ENCODE data around the gene PC.

The PC gene

GRCh38 chr11:66867425-66868040 is 90.7 kb downstream of the PC start:
- POLR2A ChIA-PET = no interaction called here

DNA sequence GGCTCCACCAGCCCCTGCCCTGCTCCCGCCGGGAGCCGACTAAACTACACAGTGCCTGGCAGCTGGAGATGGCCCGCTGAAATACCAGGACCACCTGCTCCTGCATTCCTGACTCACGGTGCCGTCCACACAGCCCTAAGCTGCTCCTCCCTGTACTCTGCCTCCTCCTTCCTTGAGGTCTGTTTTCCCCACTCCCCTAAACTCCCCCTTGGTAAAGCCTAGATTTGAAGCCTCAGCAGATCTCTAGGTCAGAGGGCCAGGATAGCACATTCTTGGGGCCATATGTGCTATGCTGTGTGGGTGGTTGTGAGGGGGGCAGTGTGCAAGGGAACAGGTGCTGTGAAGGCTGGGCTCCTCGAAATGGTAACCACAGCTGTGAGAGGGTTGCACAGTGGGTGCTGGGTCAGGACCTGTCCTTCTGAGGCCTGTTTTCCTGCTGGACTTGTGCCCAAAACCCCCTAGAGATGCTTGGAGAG is 91.6 kb downstream of the PC start:
- no peak for TF ChIP-seq CTCF (IDR thresholded peaks at IDR 0.05; ENCODE audit: insufficient read depth, low read length, missing control alignments)
- no peak overlapping the region for H3K4me3 ChIP-seq (ENCODE audit: low read depth, low read length)
- ChIA-PET CTCF (interaction anchor here (1.0 to 1.8 kb wide), 3 partner anchors 14 to 109 kb away, joined by 3 to 5 read pairs (median 4); partner anchors contain the start of gene C11orf86), POLR2A (no interaction called here)
- DNase-seq (ENCODE audit: low read depth, low spot score) = no peak

More at GRCh38 chr11:66867425-66868040, 90.7 kb downstream of the PC start:
- no peak for DNase-seq (ENCODE audit: low read depth, low spot score)
- H3K4me3 ChIP-seq (ENCODE audit: low read depth, low read length) = no peak overlapping the region
- CTCF ChIA-PET = interaction anchor here (1.5 to 1.8 kb wide), 2 partner anchors 13 to 14 kb away, joined by 4 to 5 read pairs; no protein-coding TSS in a partner anchor
- no peak for TF ChIP-seq CTCF (IDR thresholded peaks at IDR 0.05; ENCODE audit: insufficient read depth, low read length, missing control alignments)

GRCh38 chr11:66866007-66866406 is 92.2 kb downstream of the PC start:
- POLR2A ChIA-PET = no interaction called here

DNA sequence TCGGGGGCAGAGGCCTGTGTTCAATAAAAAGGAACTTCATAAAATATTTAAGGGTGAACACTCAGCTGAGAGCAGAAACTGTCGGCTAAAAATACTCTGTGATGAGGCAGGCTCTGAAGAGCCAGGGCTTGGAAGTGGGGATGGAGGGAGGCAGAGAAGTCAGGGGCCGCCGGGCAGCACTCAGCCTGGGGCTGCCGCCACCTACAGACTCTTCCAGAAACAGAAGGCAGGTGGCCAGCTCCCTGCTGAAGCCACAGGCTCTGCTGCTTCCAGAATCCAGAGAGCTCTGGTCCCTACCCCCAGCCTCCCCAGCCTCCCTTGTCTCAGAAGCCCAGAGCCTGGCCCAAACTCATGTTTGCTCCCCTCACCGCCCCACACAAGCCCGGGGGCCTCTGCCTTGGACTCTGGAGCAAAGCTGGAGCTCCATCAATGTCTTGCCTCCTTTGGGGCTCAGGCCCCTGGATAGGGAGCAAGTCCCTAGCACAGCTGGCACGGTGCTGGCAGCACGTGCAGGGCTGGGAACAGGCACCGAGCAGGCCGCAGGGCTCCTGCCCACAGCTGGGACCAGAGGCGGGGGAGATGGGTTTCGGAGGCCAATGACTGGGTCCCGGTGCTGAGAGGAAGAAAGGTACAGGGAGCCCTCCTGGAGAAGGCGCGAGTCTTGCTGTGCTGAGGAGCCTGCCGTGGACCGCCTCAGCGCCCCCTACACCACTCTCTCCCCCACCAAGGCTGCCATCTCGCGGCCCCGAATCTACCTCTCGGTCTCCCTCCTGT is 93.1 kb downstream of the PC start:
- no peak for TF ChIP-seq CTCF (IDR thresholded peaks at IDR 0.05; ENCODE audit: insufficient read depth, low read length, missing control alignments)
- CTCF ChIA-PET = interaction anchor here (0.9 to 1.5 kb wide), 3 partner anchors 16 to 19 kb away, joined by 3 read pairs; no protein-coding TSS in a partner anchor
- no peak overlapping the region for H3K4me3 ChIP-seq (ENCODE audit: low read depth, low read length)
- no peak for DNase-seq (ENCODE audit: low read depth, low spot score)
- POLR2A ChIA-PET = no interaction called here

More at GRCh38 chr11:66866007-66866406, 92.2 kb downstream of the PC start:
- H3K4me3 ChIP-seq (ENCODE audit: low read depth, low read length) = no peak overlapping the region
- CTCF ChIA-PET = interaction anchor here (0.9 to 1.5 kb wide), 3 partner anchors 16 to 110 kb away, joined by 3 read pairs; partner anchors contain the start of gene C11orf86
- DNase-seq (ENCODE audit: low read depth, low spot score) = no peak
- TF ChIP-seq CTCF (IDR thresholded peaks at IDR 0.05; ENCODE audit: insufficient read depth, low read length, missing control alignments) = no peak

DNA sequence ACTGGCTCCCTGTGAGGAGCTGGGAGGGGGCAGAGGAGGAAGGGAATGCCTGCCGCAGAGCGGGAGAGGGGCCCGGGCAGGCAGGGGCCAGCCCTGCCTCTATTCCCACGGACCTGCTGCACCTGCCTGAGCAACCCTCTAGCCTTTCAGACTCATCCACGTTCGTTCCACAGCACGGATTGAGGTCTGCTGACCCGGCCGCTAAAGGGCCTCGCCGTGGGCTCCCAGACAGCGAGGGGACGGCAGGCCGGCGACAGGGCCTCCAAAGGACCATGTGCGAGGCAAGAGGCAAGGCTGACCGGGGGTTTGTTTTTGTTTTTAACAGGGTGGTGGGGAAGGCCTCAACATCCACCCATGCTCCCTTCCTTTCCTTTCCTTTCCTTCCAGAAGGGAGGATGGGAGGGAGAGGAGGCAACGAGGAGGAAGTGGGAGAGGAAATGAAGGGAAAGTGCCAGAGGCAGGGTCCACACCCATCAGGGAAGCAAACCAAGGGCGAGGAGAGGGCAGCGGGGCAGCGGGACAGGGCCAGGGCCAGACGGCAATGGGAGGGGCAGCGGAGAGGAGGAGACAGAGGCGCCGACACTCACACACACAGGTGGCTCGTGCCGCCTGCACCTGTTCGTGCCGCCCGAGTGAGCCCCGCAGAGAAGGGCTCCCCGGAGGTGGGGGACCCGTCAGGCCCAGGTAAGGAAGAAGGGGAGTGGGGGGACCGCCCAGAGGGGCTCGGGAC is 93.8 kb downstream of the PC start:
- H3K4me3 ChIP-seq (ENCODE audit: low read depth, low read length) = no peak overlapping the region
- no peak for TF ChIP-seq CTCF (IDR thresholded peaks at IDR 0.05; ENCODE audit: insufficient read depth, low read length, missing control alignments)
- ChIA-PET POLR2A (no interaction called here), CTCF (interaction anchor here (0.6 to 1.5 kb wide), 4 partner anchors 17 to 243 kb away, joined by 3 to 5 read pairs (median 4); no protein-coding TSS in a partner anchor)
- DNase-seq (ENCODE audit: low read depth, low spot score) = no peak
